Glutamatergic neuron (in vitro differentiated cells): ENCODE results near the gene CCT5. TPM values are rescaled to one million over a fixed set of nuclear protein-coding genes. Genes with fewer than 3 reads are reported as not detected.

ENCODE experiments used
- DNase-seq: peaks from one replicate; pipeline ENCODE4 v3.0.0; 2022
- H3K27ac Mint-ChIP-seq: one replicate; pipeline ENCODE4 v1.8.0; 2020; ENCODE audit warnings: mild to moderate bottlenecking, mixed read lengths, inconsistent platforms; ENCODE audit not compliant: unreplicated experiment
- H3K27me3 Mint-ChIP-seq: one replicate; pipeline ENCODE4 v1.8.0; 2020; ENCODE audit warnings: mild to moderate bottlenecking, moderate library complexity, mixed read lengths, inconsistent platforms; ENCODE audit not compliant: unreplicated experiment
- H3K36me3 Mint-ChIP-seq: one replicate; pipeline ENCODE4 v1.8.0; 2020; ENCODE audit warnings: mild to moderate bottlenecking, mixed read lengths, inconsistent platforms; ENCODE audit not compliant: unreplicated experiment
- H3K4me1 Mint-ChIP-seq: one replicate; pipeline ENCODE4 v1.8.0; 2020; ENCODE audit warnings: mild to moderate bottlenecking, low read depth, mixed read lengths, inconsistent platforms; ENCODE audit not compliant: unreplicated experiment
- H3K4me3 Mint-ChIP-seq: one replicate; pipeline ENCODE4 v1.8.0; 2020; ENCODE audit warnings: mild to moderate bottlenecking, mixed read lengths, inconsistent platforms; ENCODE audit not compliant: unreplicated experiment
- H3K9me3 Mint-ChIP-seq: one replicate; pipeline ENCODE4 v1.8.0; 2020; ENCODE audit warnings: mild to moderate bottlenecking, moderate library complexity, mixed read lengths, inconsistent platforms; ENCODE audit not compliant: unreplicated experiment
- CTCF ChIP-seq: fragments of 200-600 bp; sonication (generic); IDR thresholded peaks from one replicate; pipeline ENCODE4 v1.5.0; 2021; ENCODE audit not compliant: partially characterized antibody, unreplicated experiment
- total RNA-seq: library from RNA; stranded (reverse); fragmentation: NEBNext Ultra II Directional; extraction: Animal tissue kit (Norgen Biotek cat#: 25700); gene quantifications from one replicate; pipeline ENCODE4 v1.2.1, GENCODE V29; 2021; ENCODE audit not compliant: unreplicated experiment

CCT5 gene
- total RNA-seq, 1 donor from 2014 or later, result 284 TPM

DNA sequence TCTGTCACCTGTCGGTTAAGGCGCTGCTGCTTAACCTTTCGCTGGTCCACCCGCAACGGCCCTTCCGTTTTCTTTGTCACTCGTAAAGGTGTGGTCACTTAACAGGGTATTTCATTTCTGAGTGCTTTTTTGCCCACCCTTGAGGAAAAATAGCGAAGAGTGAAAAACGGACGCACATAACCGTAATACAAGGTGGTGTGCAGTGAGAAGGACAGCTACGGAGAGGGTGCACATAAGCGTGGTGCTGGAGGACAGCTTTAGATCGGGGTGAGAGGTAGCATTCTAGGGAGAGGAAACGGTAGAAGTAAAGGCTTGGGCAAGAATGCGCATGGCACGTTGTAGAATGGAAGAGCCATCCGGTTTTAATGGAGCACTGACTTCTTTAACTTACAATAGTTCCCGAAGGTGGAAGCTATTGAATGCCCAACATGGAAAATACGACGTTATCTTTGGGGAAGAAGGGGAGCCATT lies 761 bp downstream of the CCT5 start:
- Mint-ChIP-seq H3K36me3 (no peaks in the 10 kb centered on the region), H3K27ac (peak overlapping the region; percentile 96), H3K4me1 (peaks cover 26% of the 10 kb centered on the region), H3K27me3 (peaks cover 3% of the 10 kb centered on the region), H3K4me3 (peak overlapping the region; percentile 100), H3K9me3 (peaks cover 6% of the 10 kb centered on the region)
- no peak for DNase-seq
- TF ChIP-seq CTCF, result no peak

DNA sequence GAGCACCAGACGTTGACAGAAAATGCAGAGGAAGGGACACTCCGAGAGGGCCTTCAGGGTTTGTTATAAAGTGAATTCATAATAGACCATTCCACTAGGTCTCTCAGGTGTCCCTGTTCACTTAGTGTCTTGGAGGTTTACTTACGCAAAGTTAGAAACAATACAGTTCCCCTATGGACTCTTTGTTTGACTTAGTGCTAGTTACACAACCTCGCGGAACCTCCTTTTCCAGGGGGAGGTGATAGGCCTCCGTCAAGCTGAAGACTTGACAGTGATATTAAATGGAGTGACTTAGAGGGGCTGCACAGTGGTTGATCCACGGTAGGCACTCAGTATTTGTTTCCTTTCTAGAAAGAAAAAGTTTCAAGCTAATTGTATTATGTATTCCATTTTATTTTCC lies 1.3 kb downstream of the CCT5 start:
- H3K4me3 Mint-ChIP-seq, result peak overlapping the region; percentile 100
- DNase-seq, result no peak
- no peak for TF ChIP-seq CTCF
- no peaks in the 10 kb centered on the region for H3K36me3 Mint-ChIP-seq
- H3K27me3 Mint-ChIP-seq, result peaks cover 3% of the 10 kb centered on the region
- H3K9me3 Mint-ChIP-seq, result peaks cover 6% of the 10 kb centered on the region
- peak overlapping the region; percentile 96 for H3K27ac Mint-ChIP-seq
- peaks cover 32% of the 10 kb centered on the region for H3K4me1 Mint-ChIP-seq

DNA sequence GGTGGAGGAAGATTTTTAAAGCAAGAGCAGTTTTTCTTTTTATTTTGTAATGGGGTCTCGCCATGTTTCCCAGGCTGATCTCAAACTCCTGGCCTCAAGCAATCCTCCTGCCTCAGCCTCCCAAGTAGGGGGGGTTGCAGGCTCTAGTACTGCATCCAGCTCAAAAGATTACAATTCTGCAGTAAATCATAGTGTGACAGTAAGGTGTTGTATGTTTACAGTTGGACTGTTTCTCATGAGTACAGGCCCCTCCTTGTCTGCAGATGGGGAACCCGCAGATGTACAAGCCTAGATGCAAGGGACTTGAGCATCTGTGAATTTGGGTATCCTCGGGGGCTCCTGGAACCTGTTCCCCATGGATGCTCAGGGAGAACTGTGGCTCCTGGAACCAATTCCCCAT lies 3.3 kb downstream of the CCT5 start:
- Mint-ChIP-seq H3K36me3 (peaks cover 2% of the 10 kb centered on the region), H3K4me1 (peaks cover 41% of the 10 kb centered on the region), H3K27me3 (peaks cover 3% of the 10 kb centered on the region), H3K27ac (peak overlapping the region; percentile 50), H3K4me3 (peak overlapping the region; percentile 30), H3K9me3 (peaks cover 6% of the 10 kb centered on the region)
- TF ChIP-seq CTCF, result no peak
- no peak for DNase-seq

DNA sequence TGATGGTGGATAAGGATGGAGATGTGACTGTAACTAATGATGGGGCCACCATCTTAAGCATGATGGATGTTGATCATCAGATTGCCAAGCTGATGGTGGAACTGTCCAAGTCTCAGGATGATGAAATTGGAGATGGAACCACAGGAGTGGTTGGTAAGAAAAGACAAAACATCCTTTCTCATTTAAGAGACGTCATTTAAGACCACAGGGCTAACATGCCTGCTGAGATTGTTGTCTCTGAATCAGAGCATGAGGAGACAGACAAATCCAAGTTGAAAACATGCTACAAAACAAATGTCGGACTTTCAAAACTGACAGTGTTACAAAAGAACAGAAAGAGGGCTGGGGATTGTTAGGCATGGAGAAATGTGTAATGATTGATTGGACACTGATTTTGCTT lies 4.6 kb downstream of the CCT5 start:
- Mint-ChIP-seq H3K4me3 (peak overlapping the region; percentile 33), H3K9me3 (peaks cover 4% of the 10 kb centered on the region), H3K4me1 (peaks cover 40% of the 10 kb centered on the region), H3K27ac (no peak overlapping the region), H3K36me3 (peaks cover 4% of the 10 kb centered on the region), H3K27me3 (peaks cover 2% of the 10 kb centered on the region)
- no peak for TF ChIP-seq CTCF
- no peak for DNase-seq

DNA sequence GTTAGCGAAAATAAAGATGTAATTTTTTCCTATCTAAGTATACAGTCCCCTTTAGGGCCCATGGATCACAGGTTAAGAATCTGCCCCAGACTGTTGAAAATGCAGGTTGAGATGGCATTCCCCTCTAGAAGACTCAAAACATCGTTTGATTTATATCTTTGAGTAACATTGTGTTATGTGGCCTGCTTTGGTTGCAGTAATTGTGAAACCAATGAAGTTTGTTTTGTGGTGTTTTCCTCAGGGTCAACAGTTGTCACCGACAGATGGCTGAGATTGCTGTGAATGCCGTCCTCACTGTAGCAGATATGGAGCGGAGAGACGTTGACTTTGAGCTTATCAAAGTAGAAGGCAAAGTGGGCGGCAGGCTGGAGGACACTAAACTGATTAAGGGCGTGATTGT lies 7.8 kb downstream of the CCT5 start:
- DNase-seq, result no peak
- Mint-ChIP-seq H3K4me1 (peaks cover 30% of the 10 kb centered on the region), H3K4me3 (no peak overlapping the region), H3K27me3 (no peaks in the 10 kb centered on the region), H3K27ac (peak overlapping the region; percentile 9), H3K9me3 (peaks cover 2% of the 10 kb centered on the region), H3K36me3 (peaks cover 4% of the 10 kb centered on the region)
- TF ChIP-seq CTCF, result no peak
